ENCODE measurements around the gene PSME3IP1.

DNA sequence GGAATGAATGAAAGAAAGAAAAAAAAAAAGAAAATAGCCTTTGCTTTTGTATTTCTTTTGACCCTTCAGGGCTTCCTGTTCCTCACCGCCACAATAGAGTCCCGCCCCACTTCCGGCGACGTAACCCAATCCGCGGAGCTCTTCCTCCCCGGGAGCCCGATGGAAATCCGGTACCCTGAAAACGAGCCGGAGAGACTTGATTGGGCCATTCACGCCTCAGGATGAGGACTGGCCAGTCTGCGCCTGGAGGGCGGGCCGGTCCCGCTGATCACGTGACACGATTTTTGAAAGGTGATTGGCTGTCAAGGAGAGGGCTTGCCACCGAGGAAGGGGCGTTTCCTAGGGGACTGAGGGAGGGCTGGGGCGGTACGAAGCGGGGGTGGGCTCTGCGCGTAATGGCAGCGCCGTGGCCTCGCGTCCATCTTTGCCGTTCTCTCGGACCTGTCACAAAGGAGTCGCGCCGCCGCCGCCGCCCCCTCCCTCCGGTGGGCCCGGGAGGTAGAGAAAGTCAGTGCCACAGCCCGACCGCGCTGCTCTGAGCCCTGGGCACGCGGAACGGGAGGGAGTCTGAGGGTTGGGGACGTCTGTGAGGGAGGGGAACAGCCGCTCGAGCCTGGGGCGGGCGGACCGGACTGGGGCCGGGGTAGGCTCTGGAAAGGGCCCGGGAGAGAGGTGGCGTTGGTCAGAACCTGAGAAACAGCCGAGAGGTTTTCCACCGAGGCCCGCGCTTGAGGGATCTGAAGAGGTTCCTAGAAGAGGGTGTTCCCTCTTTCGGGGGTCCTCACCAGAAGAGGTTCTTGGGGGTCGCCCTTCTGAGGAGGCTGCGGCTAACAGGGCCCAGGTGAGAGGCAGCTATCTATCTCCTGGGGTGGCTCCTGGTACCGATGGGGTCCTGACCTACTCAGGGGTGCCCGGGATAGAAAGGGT lies at the start of gene PSME3IP1, which contains the start of gene RSPRY1:
- TF ChIP-seq, protein P1, sequence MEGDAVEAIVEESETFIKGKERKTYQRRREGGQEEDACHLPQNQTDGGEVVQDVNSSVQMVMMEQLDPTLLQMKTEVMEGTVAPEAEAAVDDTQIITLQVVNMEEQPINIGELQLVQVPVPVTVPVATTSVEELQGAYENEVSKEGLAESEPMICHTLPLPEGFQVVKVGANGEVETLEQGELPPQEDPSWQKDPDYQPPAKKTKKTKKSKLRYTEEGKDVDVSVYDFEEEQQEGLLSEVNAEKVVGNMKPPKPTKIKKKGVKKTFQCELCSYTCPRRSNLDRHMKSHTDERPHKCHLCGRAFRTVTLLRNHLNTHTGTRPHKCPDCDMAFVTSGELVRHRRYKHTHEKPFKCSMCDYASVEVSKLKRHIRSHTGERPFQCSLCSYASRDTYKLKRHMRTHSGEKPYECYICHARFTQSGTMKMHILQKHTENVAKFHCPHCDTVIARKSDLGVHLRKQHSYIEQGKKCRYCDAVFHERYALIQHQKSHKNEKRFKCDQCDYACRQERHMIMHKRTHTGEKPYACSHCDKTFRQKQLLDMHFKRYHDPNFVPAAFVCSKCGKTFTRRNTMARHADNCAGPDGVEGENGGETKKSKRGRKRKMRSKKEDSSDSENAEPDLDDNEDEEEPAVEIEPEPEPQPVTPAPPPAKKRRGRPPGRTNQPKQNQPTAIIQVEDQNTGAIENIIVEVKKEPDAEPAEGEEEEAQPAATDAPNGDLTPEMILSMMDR (IDR thresholded peaks at IDR 0.05; ENCODE audit: low read depth, low read length, poor library complexity, severe bottlenecking), result no peak
- no peak for TF ChIP-seq EZH2phosphoT487 (IDR thresholded peaks at IDR 0.05; ENCODE audit: borderline replicate concordance, low read length)

Measured in DOHH2 (cell line).